Stimulated activated CD8-positive, alpha-beta memory T cell treated with anti-CD3 and anti-CD28 coated beads, Interleukin-15, amount 100 ng/mL, for 1 hour (primary cell): ENCODE data around the gene HHLA2.

Source experiments
- DNase-seq: peaks from one replicate; pipeline ENCODE4 v3.0.0-alpha.2; 2020; ENCODE audit warnings: low read depth

Gene HHLA2

DNA sequence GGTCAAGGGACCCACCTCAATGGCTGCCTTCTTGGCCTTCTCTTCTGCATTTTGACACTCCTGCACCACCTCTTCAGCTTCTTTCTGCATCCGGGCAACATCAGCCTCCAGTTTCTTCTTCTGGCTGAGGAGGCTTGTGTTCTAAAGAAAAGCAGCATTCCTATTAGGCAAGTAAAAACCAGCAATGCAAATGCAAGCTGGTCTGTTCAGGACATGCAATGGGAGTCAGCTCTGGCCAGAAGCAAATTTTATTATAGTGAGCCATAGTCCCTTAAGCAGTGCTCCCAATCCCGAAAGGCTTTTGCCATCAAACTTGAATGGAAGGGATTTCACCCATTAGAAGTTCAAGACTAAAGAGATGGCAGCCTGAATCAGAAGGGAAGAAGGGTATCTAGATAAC, 97.7 kb downstream of the HHLA2 start:
- DNase-seq = no peak

DNA sequence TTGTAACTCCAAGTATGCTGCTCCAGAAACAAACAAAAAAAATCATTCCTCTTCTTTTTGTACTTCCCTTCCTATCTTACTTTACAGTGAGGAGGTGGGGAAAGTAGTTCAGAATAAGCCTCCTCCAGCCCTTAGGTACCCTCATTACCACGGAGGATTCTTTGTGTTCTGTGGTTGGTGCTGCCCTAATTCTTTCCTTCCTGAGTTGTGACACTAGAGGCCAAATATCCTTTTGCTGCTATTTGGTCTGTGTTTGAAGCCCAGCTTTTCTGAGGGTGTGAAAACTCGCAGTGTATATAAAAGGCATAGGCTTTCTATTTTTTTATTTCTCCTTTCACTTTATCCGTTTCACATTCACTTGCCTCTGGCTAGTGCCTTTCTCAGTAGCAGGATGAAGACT, 98.2 kb downstream of the HHLA2 start:
- DNase-seq = no peak

DNA sequence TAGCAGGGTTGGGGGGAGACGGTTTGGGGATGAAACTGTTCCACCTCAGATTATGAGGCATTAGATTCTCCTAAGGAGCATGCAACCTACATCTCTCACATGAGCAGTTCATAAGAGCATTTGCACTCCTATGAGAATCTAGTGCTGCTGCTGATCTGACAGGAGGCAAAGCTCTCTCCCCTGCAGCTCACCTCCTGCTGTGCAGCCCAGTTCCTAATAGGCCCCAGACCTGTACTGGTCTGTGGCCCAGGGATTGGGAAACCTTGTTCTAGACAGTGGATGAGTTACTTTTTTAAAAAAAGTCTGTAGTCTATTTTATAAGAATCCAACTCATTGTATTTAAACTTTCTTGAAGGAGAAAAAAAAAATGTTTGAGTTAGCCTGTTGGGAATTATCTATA, 100.0 kb downstream of the HHLA2 start:
- DNase-seq = no peak

DNA sequence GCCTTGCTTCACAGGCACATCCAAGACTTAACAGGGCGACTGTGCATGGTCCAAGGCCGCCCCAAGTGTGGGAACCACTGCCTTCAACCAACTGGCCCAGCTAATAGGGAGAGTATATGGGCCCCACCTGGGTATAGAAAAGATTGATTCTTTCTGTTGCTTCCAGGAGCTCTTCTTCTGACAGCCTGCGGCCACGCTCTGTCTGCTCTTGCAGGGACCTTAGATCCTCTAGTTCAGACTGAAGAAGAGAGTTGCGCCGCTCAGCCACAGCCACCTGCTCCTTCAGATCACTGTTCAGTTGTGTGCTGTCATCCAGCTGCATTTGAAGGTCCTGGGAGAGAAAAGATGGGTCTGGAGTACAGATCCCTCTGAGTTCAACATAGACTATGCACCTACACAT, 102.2 kb downstream of the HHLA2 start:
- no peak for DNase-seq

DNA sequence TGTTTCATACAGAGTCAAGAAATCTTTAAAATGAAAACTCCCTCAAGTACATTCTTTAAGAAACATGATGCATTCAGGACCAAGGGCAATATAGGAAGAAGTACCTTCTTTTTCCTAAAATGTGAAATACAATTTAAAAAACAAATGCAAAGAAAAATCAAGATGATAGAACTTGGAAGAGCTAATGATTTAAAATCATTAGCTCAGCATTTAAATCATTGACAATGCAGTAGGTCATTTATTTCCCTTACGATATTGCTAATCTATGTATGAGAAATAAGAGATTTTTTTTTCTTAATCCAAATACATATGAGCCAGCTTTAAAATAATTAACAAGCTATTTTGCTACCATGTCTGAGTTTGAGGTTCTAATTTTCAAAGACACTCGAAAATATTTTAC, 105.5 kb downstream of the HHLA2 start:
- DNase-seq = no peak

DNA sequence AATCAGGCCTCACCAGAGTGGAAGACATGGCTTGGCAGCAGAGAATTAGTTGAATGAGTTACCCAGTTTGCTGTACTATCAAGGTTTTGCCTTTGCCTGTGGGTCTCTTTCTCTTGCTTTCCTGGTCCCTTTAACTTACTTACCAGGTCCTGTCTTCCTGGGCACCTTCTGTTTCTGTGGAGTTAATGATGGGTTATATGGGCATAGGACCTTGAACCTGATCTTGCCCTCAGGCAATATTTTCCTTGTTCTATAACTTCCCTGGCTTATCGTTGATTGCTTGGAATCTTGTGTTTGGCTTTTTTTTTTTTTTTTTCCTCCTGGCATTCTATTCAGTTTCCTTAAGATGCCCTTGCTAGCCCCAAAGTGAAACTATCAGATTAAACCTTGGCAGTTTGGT, 106.8 kb downstream of the HHLA2 start:
- no peak for DNase-seq

DNA sequence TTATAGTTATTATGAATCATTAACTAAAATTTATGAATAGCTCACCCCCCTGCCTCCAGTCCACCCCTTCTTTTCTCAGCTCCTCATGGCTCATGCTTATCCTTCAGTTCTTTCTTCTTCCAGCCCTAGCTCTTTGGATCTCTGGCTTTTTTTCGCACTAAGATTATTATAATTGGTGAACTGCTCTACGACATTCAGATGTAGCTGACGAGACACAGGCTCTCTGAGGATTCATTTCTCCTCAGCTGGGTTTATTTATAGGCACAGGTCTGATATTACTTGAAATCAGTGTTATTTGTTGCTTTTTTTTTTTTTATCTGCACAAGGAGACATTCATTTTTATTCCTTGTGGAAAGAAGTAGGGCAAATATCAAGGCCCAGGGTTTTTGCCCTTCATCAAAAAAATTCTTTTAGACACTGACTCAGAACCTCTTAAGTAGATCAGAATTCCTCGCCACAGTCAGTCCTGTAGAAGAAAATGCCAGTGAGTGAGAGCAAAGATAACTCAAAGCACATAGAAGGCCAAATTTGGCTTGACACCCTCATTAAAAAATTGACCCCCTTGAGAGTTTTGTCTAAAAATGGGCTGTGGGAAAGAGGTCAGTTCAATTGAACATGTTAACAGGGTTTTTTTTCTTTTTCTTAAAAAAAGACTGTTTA, 107.5 kb downstream of the HHLA2 start:
- DNase-seq = no peak

DNA sequence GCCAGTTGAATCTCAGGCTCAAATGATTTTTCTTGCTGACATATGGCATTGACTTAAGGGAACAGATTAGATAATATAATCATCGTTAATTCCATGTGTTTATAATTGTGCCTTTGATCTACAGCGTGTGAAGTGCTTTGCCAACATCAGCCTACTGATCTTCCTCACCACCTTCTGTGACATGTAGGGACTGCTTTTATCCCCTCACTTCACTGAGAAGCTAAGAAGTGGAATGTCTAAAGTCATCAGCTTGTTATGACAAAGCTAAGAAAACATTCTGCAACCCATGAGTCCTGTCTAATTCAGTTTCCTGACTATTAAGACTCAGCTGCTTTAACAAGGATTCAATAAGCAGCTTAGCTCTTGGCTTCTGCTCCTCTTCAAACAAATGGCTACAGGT, 108.0 kb downstream of the HHLA2 start:
- DNase-seq = no peak

DNA sequence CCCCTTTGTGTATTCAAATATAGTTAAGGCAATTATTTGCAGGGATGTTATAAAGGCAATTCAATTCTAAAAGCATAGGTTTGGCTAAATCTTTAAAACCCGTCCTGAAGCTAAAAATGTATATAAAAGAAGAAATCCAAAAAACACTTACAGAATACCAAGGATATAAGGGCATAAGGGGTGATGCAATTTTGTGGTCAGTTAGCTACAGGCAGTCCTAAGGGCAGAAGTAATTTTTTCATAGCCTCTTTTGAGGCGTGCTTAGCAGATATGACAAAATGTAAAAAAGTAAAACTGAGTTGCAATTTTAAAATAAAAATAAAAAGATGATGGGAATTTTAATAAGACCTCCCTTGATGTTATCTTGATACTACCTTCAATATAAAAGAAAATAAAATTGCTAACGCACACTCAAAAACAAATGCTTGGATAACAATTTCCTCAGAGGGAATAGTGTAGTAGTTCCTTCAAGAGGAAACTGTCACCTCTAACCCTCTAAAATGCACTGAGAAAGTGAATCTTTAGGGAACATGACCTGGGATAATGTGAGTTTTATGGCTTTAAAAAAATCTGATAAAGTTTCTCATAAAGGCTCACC, 109.8 kb downstream of the HHLA2 start:
- DNase-seq = no peak

DNA sequence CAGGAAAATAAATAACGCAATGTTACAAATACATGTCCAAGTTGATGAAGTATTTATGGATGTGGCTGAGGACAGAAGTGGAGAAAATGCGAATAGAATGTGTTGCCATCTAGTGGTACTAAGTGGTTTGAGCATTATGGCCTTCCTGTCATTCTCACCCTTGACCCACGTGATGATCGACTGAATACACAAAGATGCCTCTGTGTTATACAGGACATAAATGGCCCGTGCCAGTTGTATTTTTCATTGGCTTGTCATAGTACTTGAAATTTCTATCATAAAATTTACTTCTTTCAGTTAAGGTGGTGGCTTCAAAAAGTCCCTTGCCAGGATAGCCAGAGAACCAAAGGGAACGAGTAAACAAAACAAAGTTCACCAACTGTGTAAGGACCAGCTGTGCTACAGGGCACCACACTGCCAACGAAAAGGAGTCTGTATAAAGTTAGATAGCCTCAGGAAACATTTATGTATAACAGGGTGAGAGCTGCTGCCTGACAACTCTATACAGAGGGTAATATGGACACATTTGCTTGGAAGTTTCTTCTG, 110.4 kb downstream of the HHLA2 start:
- no peak for DNase-seq

DNA sequence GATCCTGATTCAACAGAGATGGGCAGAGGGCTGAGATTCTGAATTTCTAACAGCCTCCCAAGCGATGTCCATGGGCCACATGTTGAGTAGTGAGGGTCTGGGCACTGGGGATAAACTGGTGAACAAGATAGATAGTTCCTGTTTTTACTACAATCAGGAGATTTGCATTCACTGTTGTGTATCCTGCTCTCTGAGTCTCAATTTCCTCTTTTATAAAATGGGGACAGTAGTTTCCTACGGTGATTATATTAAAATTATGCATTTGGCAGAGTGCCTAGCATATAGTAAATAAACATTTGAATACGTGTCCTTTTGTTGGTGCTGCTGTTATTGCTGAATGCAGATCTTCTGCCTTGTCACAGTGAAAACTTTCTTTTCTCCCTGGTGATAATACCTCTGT, 111.5 kb downstream of the HHLA2 start:
- DNase-seq = no peak

DNA sequence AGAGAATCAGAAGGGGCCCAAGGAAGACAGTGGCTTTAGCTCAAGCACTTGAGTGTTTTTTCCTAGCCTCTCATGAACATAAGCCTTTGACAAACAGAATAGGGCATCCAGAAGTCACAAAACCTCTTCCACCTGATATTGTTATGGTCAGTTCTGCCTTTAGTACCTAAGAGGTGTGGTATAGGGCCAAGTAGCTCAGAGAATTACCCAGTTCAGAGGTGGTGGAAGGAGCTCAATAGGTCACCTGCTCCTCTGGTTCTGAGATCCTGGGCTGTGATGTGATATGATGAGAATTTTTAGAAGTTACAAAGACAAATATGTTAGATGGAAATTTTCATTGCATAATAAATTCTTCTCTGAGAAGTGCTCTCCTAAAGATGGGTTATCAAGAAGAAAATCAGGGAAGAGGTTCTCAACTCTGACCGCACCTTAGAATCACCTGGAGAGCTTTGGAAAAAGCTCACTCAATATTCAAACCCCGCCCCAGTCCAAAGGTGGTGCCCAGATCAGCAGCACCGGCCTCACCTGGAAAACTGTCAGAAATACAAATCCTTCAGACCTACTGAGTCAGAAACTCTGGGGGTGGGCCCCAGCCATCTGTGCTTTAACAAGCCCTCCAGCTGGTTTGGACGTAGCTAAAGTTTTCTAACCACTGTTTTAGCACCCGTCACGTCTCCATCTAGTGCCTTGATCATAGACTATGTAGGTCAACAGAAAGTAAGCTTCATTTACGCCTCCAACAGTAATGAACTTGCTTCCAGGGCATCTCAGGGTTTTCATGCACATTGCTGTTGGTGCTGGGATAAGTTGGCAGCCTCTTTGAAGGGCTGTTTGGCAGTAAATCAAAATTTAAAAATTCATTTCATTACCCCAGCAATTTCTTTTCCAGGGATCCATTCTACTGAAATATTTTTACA, 112.8 kb downstream of the HHLA2 start:
- no peak for DNase-seq

DNA sequence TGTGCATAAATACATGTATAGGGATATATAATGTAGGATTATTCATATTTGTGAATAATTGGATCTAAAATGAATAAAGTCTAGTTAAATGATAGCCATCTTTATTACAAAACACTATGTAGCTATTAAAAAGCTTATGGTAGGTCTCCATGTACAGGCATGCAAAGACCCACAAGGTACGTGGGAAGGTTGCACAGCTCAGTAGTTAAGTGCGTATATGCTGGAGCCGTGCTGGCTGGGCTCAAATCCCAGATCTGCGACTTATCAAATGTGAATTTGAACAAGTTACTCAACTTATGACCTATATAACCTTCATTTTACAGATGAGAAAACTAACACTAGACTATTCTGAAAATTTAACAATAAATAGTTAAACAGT, 113.4 kb downstream of the HHLA2 start:
- DNase-seq = no peak

DNA sequence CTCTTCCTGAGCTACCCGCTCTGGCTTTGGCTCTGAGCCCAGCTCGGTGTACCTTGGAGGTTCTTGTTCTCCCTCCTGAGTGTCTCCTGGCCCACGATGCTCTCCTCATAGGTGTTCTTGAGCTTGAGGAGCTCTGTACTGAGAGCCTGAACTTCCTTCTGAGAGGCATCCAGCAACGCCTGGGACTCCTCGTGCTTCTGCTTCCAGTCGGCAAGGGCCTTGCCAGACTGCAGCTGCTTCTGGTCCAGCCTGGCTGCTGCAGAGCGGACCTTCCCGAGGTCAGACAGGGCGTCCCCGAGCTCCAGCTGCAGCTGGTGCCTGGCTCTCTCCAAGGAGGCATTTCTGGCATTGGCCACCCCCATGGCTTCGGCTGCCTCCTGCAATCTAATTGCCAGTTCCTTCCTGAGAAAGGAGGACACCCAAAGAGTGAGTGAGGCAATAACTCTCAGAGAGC, 114.2 kb downstream of the HHLA2 start:
- no peak for DNase-seq

DNA sequence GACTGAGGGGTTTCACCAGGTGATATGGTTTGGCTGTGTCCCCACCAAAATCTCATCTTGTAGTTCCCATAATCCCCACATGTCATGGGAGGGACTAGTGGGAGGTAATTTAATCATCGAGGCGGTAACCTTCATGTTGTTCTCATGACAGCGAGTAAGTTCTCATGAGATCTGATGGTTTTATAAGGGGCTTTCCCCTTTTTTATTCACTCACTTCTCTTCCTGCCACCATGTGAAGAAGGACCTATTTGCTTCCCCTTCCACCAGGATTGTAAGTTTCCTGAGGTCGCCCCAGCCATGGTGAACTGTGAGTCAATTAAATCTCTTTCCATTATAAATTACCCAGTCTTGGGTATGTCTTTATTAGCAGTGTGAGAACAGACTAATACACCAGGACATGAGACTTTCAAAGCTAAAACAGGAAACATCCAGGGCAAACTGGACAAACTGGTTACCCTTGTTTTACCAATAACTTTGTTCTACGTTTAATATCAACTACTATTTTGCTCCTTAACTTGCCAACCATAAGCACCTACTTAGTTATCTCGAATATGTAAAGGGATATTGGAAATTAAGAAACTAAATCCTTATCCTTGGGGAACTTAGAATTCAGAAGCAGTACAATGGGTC, 115.9 kb downstream of the HHLA2 start:
- no peak for DNase-seq

DNA sequence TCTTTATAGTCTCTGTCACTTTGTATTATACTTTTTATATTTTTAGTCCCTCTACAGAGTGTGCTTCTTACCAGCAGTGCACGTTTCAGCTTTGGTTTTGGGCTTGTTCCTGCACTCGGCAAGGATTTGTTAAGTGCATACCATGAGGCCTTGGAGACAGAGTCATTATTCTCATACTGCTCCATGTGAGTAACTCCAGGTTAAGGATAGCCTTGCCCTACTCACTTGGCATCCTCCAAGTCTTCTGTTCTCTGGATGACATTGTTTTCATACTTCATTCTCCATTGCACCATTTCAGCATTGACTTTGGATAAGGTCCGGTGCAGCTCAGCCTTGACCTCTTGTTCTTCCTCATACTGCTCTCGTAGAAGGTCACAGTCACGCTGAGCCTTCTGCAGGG, 117.7 kb downstream of the HHLA2 start:
- DNase-seq = no peak

DNA sequence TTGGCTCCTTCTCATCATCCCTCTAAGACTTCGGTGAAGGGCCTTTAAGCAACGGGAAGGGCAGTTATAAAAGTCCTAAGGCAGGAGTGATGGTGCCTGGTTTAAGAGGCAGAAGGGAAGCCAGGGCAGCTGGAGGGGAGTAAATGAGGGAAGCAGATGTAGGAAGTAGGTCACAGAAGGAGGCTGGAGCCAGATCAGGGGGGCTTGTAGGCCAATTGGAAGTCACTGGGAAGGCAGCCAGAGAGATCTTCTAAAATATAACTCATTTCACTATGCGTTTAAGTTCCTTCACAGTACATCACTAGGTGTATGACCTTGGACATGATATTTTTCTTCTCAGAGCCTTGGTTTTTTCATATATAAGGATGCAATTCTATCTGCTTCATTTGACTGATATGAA, 119.3 kb downstream of the HHLA2 start:
- DNase-seq = no peak

DNA sequence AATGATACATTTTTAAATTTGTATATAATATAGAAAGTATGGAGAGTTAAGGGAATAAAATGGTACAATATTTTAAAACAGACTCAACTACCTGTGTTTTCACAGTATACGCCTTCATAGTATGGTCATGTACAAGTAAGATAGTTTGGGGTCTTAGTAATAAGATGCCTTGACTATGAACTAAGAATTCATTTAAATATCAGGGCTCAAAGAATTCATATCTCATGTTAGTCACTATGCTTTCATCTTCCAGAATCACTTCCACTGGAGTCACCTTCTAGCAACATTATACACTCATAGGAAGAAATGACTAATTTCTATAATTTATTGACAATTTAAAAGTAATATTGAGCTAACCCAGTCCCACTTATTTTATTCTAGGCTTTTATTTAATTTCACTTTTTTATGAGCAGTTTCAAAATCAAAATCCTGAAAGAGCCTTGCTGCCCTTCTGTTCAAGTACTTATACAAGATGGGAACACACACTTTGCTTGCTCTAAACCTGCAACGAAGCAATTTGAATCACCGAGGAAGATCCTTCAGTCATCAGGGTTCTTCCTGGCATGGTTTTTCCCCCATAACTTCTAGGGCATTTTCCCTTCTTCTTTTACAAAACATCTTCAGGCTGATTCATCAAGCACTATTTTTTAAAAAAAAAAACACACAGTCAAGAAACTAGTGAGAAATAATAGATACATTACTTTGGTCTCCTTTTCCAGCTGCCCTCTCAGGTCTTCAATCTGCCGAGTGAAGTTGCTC, 119.9 kb downstream of the HHLA2 start:
- no peak for DNase-seq

DNA sequence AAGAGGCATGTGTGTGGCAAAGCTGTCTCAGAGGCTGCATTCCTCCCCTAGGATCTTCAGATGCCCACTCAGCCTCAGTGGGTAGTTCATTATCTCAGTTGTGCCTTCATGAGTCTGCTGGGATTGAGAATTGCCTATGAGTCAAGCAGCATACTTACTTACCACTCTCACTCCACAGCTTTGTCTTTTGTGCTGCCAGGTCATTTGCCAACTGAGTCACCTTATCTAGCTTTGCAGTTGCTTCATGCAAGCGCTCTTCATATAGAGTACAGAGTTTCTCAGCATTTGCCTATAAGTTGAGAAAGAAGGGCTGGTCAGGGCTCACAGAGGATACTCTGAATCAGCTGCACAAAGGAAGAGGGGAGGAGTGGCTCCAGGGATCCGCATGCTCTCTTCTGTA, 124.6 kb downstream of the HHLA2 start:
- DNase-seq = no peak
